Liver (tissue), 9 donors: ENCODE results near the gene ILK. TPM values are rescaled to one million over a fixed set of nuclear protein-coding genes. Genes with fewer than 3 reads are reported as not detected.

ENCODE experiments used
- DNase-seq: peaks from one replicate; pipeline ENCODE4 v3.0.0-alpha.2; 2017; ENCODE audit warnings: low spot score
- H3K27ac ChIP-seq, 2 donors: one replicate each; pipeline ENCODE4 v1.7.0; 2013; ENCODE audit warnings: inconsistent platforms in 2 of 2, low read length in 2 of 2, control low read depth in 1 of 2, low read depth in 1 of 2, mild to moderate bottlenecking in 1 of 2
- H3K27me3 ChIP-seq, 4 donors: one replicate each; pipeline versions ENCODE4 v1.6.1 to v1.7.0; 2013; ENCODE audit warnings: low read length in 3 of 4, inconsistent platforms in 1 of 4, mild to moderate bottlenecking in 1 of 4, moderate library complexity in 1 of 4; ENCODE audit not compliant: control insufficient read depth in 4 of 4, insufficient read depth in 4 of 4
- H3K36me3 ChIP-seq, 4 donors: one replicate each; pipeline versions ENCODE4 v1.6.1 to v1.7.0; 2013; ENCODE audit warnings: low read length in 3 of 4, mild to moderate bottlenecking in 3 of 4, low read depth in 1 of 4, moderate library complexity in 1 of 4; ENCODE audit not compliant: control insufficient read depth in 4 of 4, insufficient read depth in 3 of 4
- H3K4me1 ChIP-seq, 4 donors: one replicate each; pipeline versions ENCODE4 v1.6.1 to v1.7.0; 2013; ENCODE audit warnings: low read length in 3 of 4, mild to moderate bottlenecking in 3 of 4, moderate library complexity in 1 of 4; ENCODE audit not compliant: control insufficient read depth in 4 of 4, insufficient read depth in 4 of 4
- H3K4me3 ChIP-seq, 3 donors: one replicate each; pipeline versions ENCODE4 v1.6.1 to v1.7.0; 2013; ENCODE audit warnings: low read length in 3 of 3, control low read depth in 1 of 3, low read depth in 1 of 3, mild to moderate bottlenecking in 1 of 3
- H3K9ac ChIP-seq, 2 donors: one replicate each; pipeline ENCODE4 v1.7.0; 2013; ENCODE audit warnings: low read length in 2 of 2, mild to moderate bottlenecking in 2 of 2, moderate library complexity in 2 of 2, control low read depth in 1 of 2, low read depth in 1 of 2
- H3K9me3 ChIP-seq, 4 donors: one replicate each; pipeline versions ENCODE4 v1.6.1 to v1.7.0; 2013; ENCODE audit warnings: low read length in 3 of 4; ENCODE audit not compliant: control insufficient read depth in 4 of 4
- ATF3 ChIP-seq: IDR thresholded peaks from 2 replicates; pipeline ENCODE4 v1.6.1; 2016; ENCODE audit warnings: antibody characterized with exemption
- EGR1 ChIP-seq, 2 donors: IDR thresholded peaks; 2 replicates each; pipeline ENCODE4 v1.6.1; 2016 to 2018; ENCODE audit warnings: antibody characterized with exemption in 2 of 2, low read depth in 2 of 2
- FOXA1 ChIP-seq: IDR thresholded peaks from 2 replicates; pipeline ENCODE4 v1.6.1; 2016; ENCODE audit warnings: antibody characterized with exemption
- FOXA2 ChIP-seq: IDR thresholded peaks from 2 replicates; pipeline ENCODE4 v1.6.1; 2016; ENCODE audit warnings: antibody characterized with exemption
- GABPA ChIP-seq, 2 donors: IDR thresholded peaks in 1 of 2; conservative IDR thresholded peaks in 1 of 2; 2 replicates each; pipeline ENCODE4 v1.6.1; 2016; ENCODE audit warnings: antibody characterized with exemption in 2 of 2, mild to moderate bottlenecking in 1 of 2, moderate library complexity in 1 of 2
- HNF4A ChIP-seq, 2 donors: conservative IDR thresholded peaks; 2 replicates each; pipeline ENCODE4 v1.6.1; 2016; ENCODE audit warnings: antibody characterized with exemption in 2 of 2, mild to moderate bottlenecking in 2 of 2
- HNF4G ChIP-seq: IDR thresholded peaks from 2 replicates; pipeline ENCODE4 v1.6.1; 2016; ENCODE audit warnings: antibody characterized with exemption
- JUND ChIP-seq, 2 donors: IDR thresholded peaks; 2 replicates each; pipeline ENCODE4 v1.6.1; 2016; ENCODE audit warnings: antibody characterized with exemption in 2 of 2
- NR2F2 ChIP-seq: IDR thresholded peaks from 2 replicates; pipeline ENCODE4 v1.6.1; 2016; ENCODE audit warnings: antibody characterized with exemption
- RAD21 ChIP-seq, 2 donors: IDR thresholded peaks; 2 replicates each; pipeline ENCODE4 v1.6.1; 2016; ENCODE audit warnings: antibody characterized with exemption in 2 of 2, mild to moderate bottlenecking in 2 of 2
- REST ChIP-seq: IDR thresholded peaks from 2 replicates; pipeline ENCODE4 v1.6.1; 2016; ENCODE audit warnings: antibody characterized with exemption, mild to moderate bottlenecking
- RXRA ChIP-seq, 2 donors: IDR thresholded peaks; 2 replicates each; pipeline ENCODE4 v1.6.1; 2017 to 2018; ENCODE audit warnings: antibody characterized with exemption in 2 of 2, mild to moderate bottlenecking in 1 of 2
- SP1 ChIP-seq: IDR thresholded peaks from 2 replicates; pipeline ENCODE4 v1.6.1; 2018; ENCODE audit warnings: antibody characterized with exemption, mild to moderate bottlenecking
- TAF1 ChIP-seq: conservative IDR thresholded peaks from 2 replicates; pipeline ENCODE4 v1.6.1; 2016; ENCODE audit warnings: antibody characterized with exemption, mild to moderate bottlenecking
- YY1 ChIP-seq: IDR thresholded peaks from 2 replicates; pipeline ENCODE4 v1.6.1; 2016; ENCODE audit warnings: antibody characterized with exemption, mild to moderate bottlenecking
- WGBS: extraction: QIAGEN DNeasy Blood & Tissue Kit; methylation state at CpG from one replicate; pipeline ENCODE4 v1.1.7; 2013; 5-methylcytosine and 5-hydroxymethylcytosine counted together
- polyA plus RNA-seq, 2 donors: library from polyadenylated mRNA; stranded (reverse) in 1 of 2; unstranded in 1 of 2; fragments of 200-250 nt in 1 of 2; fragments of >200 nt in 1 of 2; fragmentation: Nextera tagmentation in 1 of 2; extraction: Ambion mirVana in 1 of 2; gene quantifications; one replicate each; pipeline versions ENCODE4 v1.2.1 to v1.2.3, GENCODE V29; 2013 to 2015
- total RNA-seq, 2 donors: library from RNA; depleted of rRNA; stranded (reverse); fragments of >200 nt; gene quantifications; one replicate each; pipeline ENCODE4 v1.2.3, GENCODE V29; 2014
- TF ChIP-seq, protein P1 (sequence below): fragments of 150-350 bp; IDR thresholded peaks from 2 replicates; pipeline ENCODE4 v1.5.1; 2017; ENCODE audit warnings: improper control_type of control experiment, low read depth, low read length; ENCODE audit not compliant: missing input control
- TF ChIP-seq, protein P2 (sequence below): IDR thresholded peaks from 2 replicates; pipeline ENCODE4 v1.6.1; 2016; ENCODE audit warnings: antibody characterized with exemption
- TF ChIP-seq, protein P3 (sequence below): IDR thresholded peaks from 2 replicates; pipeline ENCODE4 v1.6.1; 2016; ENCODE audit warnings: antibody characterized with exemption
- donor health status: healthy.
- donor health status: healthy.
- donor health status: healthy.
- donor health status: healthy.
- donor health status: healthy.

The ILK gene
- total and polyA plus RNA-seq, 4 donors = 29.6 to 69.1 (median 48.2) TPM

GRCh38 chr11:6568191-6568918 lies 35.2 kb upstream of the ILK start:
- Histone ChIP-seq H3K4me1 (peaks cover 3 to 30% (median 26%) of the 10 kb centered on the region in 4 donors), H3K9ac (no peak overlapping the region), H3K4me3 (no peak overlapping the region), H3K36me3 (peaks cover 0 to 2% (median 0%) of the 10 kb centered on the region in 4 donors), H3K27me3 (no peaks in the 10 kb centered on the region), H3K27ac (no peak overlapping the region), H3K9me3 (no peaks in the 10 kb centered on the region)
- TF ChIP-seq, protein P1, sequence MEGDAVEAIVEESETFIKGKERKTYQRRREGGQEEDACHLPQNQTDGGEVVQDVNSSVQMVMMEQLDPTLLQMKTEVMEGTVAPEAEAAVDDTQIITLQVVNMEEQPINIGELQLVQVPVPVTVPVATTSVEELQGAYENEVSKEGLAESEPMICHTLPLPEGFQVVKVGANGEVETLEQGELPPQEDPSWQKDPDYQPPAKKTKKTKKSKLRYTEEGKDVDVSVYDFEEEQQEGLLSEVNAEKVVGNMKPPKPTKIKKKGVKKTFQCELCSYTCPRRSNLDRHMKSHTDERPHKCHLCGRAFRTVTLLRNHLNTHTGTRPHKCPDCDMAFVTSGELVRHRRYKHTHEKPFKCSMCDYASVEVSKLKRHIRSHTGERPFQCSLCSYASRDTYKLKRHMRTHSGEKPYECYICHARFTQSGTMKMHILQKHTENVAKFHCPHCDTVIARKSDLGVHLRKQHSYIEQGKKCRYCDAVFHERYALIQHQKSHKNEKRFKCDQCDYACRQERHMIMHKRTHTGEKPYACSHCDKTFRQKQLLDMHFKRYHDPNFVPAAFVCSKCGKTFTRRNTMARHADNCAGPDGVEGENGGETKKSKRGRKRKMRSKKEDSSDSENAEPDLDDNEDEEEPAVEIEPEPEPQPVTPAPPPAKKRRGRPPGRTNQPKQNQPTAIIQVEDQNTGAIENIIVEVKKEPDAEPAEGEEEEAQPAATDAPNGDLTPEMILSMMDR = no peak
- no peak for TF ChIP-seq ATF3
- no peak for TF ChIP-seq HNF4A (conservative IDR thresholded peaks at IDR 0.05)
- no peak for TF ChIP-seq HNF4G
- TF ChIP-seq JUND (IDR thresholded peaks at IDR 0.05) = no peak
- TF ChIP-seq YY1 = no peak
- TF ChIP-seq GABPA (IDR thresholded peaks at IDR 0.05 in 1 of 2, conservative IDR thresholded peaks at IDR 0.05 in 1 of 2) = no peak
- no peak for TF ChIP-seq EGR1 (IDR thresholded peaks at IDR 0.05; ENCODE audit: low read depth in 2 of 2)
- TF ChIP-seq, protein P2, sequence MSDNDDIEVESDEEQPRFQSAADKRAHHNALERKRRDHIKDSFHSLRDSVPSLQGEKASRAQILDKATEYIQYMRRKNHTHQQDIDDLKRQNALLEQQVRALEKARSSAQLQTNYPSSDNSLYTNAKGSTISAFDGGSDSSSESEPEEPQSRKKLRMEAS = no peak
- TF ChIP-seq FOXA2 = no peak
- TF ChIP-seq, protein P3, sequence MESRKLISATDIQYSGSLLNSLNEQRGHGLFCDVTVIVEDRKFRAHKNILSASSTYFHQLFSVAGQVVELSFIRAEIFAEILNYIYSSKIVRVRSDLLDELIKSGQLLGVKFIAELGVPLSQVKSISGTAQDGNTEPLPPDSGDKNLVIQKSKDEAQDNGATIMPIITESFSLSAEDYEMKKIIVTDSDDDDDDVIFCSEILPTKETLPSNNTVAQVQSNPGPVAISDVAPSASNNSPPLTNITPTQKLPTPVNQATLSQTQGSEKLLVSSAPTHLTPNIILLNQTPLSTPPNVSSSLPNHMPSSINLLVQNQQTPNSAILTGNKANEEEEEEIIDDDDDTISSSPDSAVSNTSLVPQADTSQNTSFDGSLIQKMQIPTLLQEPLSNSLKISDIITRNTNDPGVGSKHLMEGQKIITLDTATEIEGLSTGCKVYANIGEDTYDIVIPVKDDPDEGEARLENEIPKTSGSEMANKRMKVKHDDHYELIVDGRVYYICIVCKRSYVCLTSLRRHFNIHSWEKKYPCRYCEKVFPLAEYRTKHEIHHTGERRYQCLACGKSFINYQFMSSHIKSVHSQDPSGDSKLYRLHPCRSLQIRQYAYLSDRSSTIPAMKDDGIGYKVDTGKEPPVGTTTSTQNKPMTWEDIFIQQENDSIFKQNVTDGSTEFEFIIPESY = no peak
- TF ChIP-seq SP1 = no peak
- no peak for TF ChIP-seq TAF1
- TF ChIP-seq REST = no peak
- TF ChIP-seq RAD21 (IDR thresholded peaks at IDR 0.05) = no peak
- TF ChIP-seq FOXA1 = no peak
- no peak for TF ChIP-seq RXRA (IDR thresholded peaks at IDR 0.05)
- TF ChIP-seq NR2F2 = no peak
- WGBS = 47% methylated on average over 4 of the region's 4 CpGs
- DNase-seq = peak; percentile 82
